H1 (cell line): ENCODE measurements around the gene FBN2. TPM values are rescaled to one million over a fixed set of nuclear protein-coding genes. Genes with fewer than 3 reads are reported as not detected.

Experiments used
- HDAC2 ChIP-seq, 2 experiments: fragments of 300-600 bp in 1 of 2; sonication (generic) in 1 of 2; IDR thresholded peaks; 2 replicates each; pipeline ENCODE4 v1.6.1; 2011 to 2012; ENCODE audit warnings: low read depth in 2 of 2, low read length in 2 of 2, mild to moderate bottlenecking in 2 of 2, moderate library complexity in 2 of 2, borderline replicate concordance in 1 of 2, inconsistent platforms in 1 of 2
- polyA plus RNA-seq, 7 experiments: library from polyadenylated mRNA; depleted of rRNA in 3 of 7; stranded (reverse) in 5 of 7; unstranded in 2 of 7; fragments of >200 nt in 5 of 7; fragments of 200-250 nt in 2 of 7; gene quantifications; 1 replicate in 5 of 7; 2 replicates in 1 of 7; 4 replicates in 1 of 7; pipeline versions ENCODE4 v1.2.1 to v1.2.3, GENCODE V29; 2011 to 2013; ENCODE audit warnings: missing spikeins in 2 of 7, mixed read lengths in 2 of 7
- total RNA-seq: library from RNA; stranded (reverse); fragmentation: NEBNext Ultra II Directional; extraction: Animal tissue kit (Norgen Biotek cat#: 25700); gene quantifications from 2 replicates; pipeline ENCODE4 v1.2.1, GENCODE V29; 2021
- TF ChIP-seq, protein P1 (sequence below), 3 experiments: IDR thresholded peaks; 1 replicate in 2 of 3; 2 replicates in 1 of 3; pipeline versions ENCODE4 v1.5.1 to v1.6.1; 2011; ENCODE audit warnings: low read length in 3 of 3, mild to moderate bottlenecking in 3 of 3, inconsistent platforms in 2 of 3, low read depth in 1 of 3, moderate library complexity in 1 of 3; ENCODE audit not compliant: insufficient read depth in 1 of 3; ENCODE audit errors: control extremely low read depth in 1 of 3

The FBN2 gene
- total and polyA plus RNA-seq, 2 of the 8 experiments (the other 6 are each of a cell fraction or from before 2014, with no cell fraction given): 14.1 to 16.3 TPM

DNA sequence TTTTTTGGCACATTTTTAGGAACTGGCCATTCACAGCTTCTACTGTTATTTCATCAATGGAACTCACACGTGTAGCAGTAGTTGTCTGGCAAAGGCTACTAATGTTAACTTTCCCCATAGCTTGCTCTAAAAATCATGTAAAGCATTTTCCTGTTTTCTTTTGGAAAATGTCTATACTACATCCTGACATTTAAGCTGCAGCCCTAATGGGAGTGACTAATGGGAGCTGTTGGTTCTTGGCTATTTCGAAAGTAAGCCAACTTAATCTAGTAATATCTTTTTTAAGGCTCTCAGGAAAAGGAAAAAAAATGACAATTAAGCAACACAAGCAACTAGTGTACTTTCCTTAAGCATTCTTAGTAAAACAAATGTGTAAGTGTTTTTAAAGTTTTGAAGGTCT is 285.3 kb downstream of the FBN2 start (continued):
- TF ChIP-seq, protein P1, sequence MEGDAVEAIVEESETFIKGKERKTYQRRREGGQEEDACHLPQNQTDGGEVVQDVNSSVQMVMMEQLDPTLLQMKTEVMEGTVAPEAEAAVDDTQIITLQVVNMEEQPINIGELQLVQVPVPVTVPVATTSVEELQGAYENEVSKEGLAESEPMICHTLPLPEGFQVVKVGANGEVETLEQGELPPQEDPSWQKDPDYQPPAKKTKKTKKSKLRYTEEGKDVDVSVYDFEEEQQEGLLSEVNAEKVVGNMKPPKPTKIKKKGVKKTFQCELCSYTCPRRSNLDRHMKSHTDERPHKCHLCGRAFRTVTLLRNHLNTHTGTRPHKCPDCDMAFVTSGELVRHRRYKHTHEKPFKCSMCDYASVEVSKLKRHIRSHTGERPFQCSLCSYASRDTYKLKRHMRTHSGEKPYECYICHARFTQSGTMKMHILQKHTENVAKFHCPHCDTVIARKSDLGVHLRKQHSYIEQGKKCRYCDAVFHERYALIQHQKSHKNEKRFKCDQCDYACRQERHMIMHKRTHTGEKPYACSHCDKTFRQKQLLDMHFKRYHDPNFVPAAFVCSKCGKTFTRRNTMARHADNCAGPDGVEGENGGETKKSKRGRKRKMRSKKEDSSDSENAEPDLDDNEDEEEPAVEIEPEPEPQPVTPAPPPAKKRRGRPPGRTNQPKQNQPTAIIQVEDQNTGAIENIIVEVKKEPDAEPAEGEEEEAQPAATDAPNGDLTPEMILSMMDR (IDR thresholded peaks at IDR 0.05; ENCODE audit: control extremely low read depth in 1 of 3, insufficient read depth in 1 of 3, low read depth in 1 of 3, low read length in 3 of 3): no peak
- no peak for TF ChIP-seq HDAC2 (IDR thresholded peaks at IDR 0.05; ENCODE audit: borderline replicate concordance in 1 of 2, low read depth in 2 of 2, low read length in 2 of 2)
